Placental pericyte (primary cell): ENCODE results near the gene FADS3. TPM values are rescaled to one million over a fixed set of nuclear protein-coding genes. Genes with fewer than 3 reads are reported as not detected.

Experiments used
- small RNA-seq: library from RNA; depleted of rRNA; stranded (forward); fragments of <200 nt; gene quantifications from one replicate; pipeline ENCODE3, GENCODE V24; 2012; ENCODE audit warnings: low replicate concordance
- total RNA-seq: library from RNA; depleted of rRNA; stranded (reverse); fragments of >200 nt; gene quantifications from 2 replicates; pipeline ENCODE4 v1.2.3, GENCODE V29; 2012

The FADS3 gene, protein sequence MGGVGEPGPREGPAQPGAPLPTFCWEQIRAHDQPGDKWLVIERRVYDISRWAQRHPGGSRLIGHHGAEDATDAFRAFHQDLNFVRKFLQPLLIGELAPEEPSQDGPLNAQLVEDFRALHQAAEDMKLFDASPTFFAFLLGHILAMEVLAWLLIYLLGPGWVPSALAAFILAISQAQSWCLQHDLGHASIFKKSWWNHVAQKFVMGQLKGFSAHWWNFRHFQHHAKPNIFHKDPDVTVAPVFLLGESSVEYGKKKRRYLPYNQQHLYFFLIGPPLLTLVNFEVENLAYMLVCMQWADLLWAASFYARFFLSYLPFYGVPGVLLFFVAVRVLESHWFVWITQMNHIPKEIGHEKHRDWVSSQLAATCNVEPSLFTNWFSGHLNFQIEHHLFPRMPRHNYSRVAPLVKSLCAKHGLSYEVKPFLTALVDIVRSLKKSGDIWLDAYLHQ
- total RNA-seq = 58.4 and 131 TPM in 2 replicates

DNA sequence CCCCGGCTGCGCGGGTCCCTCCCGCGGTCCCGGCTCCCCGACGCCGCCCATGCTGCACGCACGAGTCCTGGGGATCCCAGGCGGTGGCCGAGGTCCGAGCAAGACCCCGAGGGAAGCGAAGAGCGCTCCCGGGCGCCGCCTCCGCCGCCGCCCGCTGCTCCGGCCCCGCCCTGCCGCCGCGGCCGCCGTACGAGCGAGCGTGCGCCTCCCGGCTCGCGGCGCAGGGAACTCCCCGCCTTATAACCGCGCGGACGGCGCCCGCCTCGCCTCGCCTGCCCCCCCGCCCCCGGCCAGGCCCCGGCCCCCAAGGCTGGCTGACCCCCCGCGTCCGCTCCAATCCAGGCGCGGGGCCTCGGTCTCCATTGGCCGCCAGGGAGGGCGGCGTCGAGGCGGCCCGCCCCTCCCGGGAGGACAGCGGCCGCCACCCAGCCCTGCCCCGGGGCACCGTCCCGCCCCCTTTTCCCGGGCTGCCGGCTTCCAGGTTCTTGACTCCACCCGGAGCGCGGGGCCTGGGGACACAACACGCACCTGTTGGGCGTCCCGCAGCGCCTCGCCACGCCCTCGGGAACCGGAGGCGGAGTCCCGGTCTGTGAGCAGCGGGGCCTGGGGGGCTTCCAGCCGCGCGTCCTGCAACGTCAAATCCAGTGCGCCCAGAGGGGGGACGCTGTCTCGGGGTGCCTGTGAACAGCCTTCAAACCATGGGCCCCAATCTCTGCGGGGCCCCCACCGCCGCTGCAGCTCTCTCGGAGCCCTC lies at the start of gene FADS3:
Gene FADS3 (minus strand): TSS at position 215 of the 754 bp plus-strand sequence. CDS start 164 bp downstream, at position 51.

DNA sequence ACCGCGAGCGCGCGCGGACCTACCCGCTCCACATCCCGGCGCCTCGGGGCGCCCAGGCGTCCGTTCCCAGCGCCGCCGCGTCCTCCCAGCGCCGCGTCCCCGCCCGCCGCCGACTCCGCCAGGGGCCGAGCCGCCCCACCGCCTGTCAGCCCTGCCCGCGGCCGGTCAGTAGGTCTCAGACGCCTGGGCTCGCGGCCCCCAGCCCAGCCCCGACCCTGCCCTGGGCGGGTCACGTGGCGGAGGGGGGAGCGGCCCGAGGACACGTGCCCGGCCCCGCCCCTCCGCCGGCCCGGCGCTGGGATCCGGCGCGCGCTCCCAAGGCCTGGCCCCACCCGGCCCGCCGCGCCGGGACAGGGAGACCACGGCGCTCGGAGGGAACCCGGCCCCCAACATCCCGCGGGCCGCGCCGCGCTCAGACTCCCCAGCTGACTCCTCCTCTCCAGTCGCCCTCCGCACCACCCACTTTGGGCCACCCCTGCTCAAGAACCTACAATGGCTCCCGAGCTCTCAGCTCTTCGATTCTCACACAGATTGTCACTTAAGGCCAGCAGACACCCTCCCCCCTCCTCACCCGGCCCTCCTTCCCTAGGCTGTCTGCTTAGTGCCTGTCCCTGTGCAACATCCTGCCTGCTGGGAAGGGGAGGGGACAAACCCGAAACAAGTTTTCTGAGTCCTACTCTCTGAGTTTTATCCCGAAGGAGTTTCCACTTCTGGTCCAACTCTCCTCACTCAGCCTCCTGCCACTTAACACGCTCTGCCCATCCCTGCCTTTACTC lies 26.2 kb upstream of the FADS3 start, which contains the start of gene RAB3IL1:
Gene RAB3IL1 (minus strand): TSS at position 233 of the 776 bp plus-strand sequence. CDS start 199 bp downstream, at position 34.

DNA sequence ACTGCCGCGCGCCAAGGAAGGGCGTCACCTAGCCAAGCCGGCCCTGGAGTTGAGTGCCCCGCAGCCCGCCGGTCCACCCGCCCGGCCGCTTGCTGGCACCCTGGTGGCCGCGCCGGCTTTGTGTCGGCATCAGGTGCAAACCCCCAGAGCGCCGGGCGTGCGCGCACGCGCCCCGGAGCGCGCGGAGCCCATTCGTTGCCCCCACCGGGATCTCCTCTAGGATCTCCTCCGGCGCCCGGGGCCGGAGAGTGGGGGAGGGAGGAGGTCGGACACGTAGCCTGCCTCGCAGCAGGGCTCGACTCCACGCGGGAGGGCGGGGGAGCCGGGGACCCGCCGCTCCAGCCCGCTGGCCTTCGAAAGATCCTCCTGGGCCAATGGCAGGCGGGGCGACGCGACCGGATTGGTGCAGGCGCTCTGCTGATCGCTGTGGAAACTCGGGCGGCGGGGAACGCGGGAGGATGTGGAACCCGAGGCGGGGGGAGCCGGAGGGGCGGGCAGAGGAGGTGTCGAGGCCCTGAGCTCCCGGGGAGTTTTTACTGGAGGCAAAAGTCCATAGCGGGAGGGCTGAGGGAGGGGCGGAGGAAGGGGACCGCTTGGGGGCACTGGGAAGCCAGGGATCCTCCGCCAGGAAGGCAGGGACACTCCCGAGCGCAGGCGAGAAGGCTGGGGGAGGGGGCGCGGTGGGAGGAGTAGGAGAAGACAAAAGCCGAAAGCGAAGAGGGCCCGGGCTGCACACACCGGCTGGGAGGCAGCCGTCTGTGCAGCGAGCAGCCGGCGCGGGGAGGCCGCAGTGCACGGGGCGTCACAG lies 63.6 kb downstream of the FADS3 start, which contains the start of gene FADS2:
Gene FADS2 (plus strand): TSS at position 730 of the 808 bp plus-strand sequence. CDS start 91 bp downstream, outside the sequence.

Small RNAs within 50 kb of the gene (small RNA-seq; reads per million reads assigned to genes)
- gene MIR6746 = not detected
- gene RNU6-1243P = not detected

Other genes starting within 250 kb of the FADS3 start
- gene DAGLA, start 211.2 kb downstream of the FADS3 start, total RNA-seq = 2.9 and 4.2 TPM in 2 replicates
- gene MYRF, start 138.9 kb downstream of the FADS3 start, total RNA-seq = 6.4 and 39.2 TPM in 2 replicates
- 46.7 and 77.5 TPM in 2 replicates for gene TMEM258, start 98.9 kb downstream of the FADS3 start, total RNA-seq
- 13.3 and 76.2 TPM in 2 replicates for gene FEN1, start 98.6 kb downstream of the FADS3 start, total RNA-seq
- gene FADS1, start 74.5 kb downstream of the FADS3 start, total RNA-seq = 159 and 497 TPM in 2 replicates
- gene FADS2, start 63.2 kb downstream of the FADS3 start, total RNA-seq = 385 and 1,439 TPM in 2 replicates
- gene RAB3IL1, start 26.0 kb upstream of the FADS3 start, total RNA-seq = 2.7 and 14.0 TPM in 2 replicates
- gene BEST1, start 58.8 kb upstream of the FADS3 start, total RNA-seq = 1.4 and 21.9 TPM in 2 replicates
- gene FTH1, start 76.1 kb upstream of the FADS3 start, total RNA-seq = 282 and 5,455 TPM in 2 replicates
- gene INCENP, start 232.5 kb upstream of the FADS3 start, total RNA-seq = 7.9 and 87.9 TPM in 2 replicates